ENCODE results near the gene MRPS15. TPM values are rescaled to one million over a fixed set of nuclear protein-coding genes. Genes with fewer than 3 reads are reported as not detected.

MRPS15 gene
- total RNA-seq, 1 experiment from 2014 or later, result 132 TPM

DNA sequence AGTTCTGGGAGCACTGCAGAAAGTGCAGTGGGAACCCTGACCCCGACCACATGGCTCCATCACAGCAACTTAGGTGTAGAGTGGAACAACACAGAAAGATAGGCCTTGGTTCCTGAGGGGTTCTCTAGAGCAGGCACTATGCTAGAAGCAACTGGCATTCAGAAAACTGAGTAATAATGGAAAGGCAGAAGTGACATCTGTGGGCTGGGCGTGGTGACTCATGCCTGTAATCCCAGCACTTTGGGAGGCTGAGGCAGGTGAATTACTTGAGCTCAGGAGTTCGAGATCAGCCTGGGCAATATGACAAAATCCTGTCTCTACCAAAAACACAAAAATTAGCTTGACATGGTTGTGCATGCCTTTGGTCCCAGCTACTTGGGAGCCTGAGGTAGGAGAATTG is 5.3 kb downstream of the MRPS15 start:
- DNase-seq (ENCODE audit: low read depth), result peak; percentile 22

DNA sequence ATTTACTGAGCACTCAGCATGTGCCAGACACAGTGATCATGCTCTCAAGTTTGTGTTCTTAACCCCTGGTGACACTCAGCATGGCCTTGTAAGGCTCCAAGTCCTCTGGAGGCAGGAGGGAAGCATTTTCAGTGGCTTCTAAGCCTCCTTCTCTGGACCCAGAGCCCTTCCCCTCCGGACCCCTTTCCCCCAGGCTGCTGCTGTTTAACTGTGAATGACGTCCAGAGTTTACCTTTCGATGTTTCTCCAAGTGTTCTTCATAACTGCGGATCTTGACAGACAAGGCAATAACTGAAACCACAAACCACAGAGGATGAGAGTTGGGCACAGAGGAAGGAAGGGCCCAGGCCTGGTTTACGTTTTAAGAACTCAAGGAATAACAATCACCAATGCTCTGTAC is 6.5 kb downstream of the MRPS15 start:
- no peak for DNase-seq (ENCODE audit: low read depth)

DNA sequence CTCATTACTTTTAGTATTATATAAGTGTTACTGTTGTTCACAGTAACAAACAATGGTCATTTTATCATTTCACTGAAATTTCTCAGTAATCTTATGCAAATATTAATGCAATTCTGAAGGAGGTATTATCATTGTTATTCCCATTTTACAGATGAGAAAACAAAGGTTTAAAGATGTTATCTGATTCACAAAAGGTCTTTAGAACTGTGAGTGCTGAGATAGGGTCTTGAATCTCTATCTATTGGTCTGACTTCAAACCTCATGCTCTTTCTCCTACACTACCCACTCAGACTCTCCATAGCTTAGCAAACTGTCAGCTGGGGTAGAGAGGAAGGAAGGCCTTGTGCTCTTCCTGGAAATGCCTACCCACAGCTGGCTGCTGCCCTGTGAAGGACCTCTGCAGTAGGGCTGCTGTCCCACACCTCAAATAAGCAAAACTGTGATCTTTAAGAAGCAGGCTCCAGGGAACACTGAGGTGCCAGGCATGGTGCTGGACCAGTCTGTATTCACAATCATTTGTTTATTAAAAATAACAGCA is 7.7 kb downstream of the MRPS15 start:
- DNase-seq (ENCODE audit: low read depth), result no peak

DNA sequence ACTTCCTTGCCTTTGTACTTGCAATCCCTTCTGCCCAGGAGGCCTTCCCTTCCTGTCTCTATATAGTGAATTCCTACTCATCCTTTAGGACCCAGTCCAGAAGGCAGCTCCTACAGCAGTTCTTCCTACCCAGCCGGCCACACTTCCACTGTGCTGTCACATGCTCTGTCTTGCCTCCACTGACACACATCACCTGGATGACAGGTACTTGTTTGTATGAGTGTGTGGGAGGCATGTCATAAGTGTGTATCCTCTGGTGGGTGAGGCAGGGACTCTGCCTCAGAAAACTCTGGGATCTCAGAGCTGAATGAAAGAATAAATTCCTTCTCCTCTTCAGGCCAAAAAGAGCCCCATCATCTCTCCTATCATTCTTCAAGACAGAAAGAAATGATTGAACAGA is 8.8 kb downstream of the MRPS15 start:
- no peak for DNase-seq (ENCODE audit: low read depth)

DNA sequence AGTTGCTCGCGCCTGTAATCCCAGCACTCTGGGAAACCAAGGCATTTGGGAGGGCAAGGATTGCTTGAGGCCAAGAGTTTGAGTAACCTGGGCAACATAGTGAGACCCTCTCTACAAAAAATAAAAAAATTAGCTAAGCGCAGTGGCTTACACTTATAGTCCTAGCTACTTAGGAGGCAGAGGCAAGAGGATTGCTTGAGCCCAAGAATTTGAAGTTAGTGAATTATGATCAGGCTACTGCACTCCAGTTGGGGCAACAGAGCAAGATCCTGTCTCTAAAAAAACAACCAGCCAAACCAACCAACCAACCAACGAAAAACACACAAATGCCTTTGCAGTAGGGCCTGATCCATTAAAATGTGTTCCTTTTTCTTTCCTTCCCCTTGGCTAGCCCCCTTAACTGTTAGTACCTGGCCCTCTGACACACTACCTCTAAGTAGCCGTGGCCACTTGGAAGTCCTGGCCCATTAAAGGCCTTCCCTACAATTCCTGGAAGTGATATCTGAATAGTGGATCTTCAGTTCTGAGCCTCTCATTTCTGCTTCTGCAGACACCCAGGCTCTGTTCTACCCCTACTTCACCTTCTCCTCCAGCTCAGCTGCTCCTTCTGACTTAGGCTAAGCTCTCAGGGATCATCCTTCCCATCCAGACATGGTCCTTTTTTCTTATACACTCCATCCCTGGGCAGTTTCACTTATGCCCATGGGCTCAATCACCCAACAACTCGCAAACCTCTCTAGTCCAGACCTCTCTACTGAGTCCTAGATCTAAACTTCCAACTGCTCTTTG is 10.4 kb downstream of the MRPS15 start:
- DNase-seq (ENCODE audit: low read depth), result no peak

DNA sequence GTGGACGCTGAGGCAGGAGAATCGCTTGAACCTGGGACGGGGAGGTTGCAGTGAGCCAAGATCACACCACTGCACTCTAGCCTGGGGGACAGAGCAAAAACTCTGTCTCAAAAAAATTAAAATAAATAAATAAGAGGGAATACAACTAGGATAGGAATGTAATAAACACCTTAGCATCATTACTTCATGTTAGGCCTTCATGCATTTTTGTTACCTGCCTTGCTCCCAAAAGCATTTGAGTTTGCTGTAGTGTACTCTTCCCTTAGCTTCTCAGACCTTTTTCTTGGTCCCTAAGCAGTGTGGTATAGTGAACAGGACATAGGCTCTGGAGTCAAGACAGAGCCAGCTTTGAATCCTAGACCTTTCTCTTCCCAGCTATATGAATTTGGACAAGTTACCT is 11.1 kb downstream of the MRPS15 start:
- DNase-seq (ENCODE audit: low read depth), result no peak

DNA sequence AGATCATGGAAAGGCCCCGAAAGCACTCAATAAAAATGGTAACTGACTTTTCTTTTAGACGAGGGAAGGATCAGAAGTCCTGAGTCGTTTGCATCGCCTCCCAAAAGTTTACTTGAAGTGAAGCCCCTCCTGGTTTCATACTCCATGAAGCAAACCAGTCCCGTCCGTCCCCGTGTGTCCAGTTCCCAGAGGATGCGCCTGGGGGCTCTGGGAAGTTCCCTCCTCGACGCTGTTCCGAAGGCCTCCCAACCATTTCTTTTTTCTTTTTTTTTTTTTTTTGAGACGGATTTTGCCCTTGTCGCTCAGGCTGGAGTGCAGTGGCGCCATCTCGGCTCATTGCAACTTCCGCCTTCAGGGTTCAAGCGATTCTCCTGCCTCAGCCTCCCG is 13.3 kb downstream of the MRPS15 start:
- DNase-seq (ENCODE audit: low read depth), result no peak

DNA sequence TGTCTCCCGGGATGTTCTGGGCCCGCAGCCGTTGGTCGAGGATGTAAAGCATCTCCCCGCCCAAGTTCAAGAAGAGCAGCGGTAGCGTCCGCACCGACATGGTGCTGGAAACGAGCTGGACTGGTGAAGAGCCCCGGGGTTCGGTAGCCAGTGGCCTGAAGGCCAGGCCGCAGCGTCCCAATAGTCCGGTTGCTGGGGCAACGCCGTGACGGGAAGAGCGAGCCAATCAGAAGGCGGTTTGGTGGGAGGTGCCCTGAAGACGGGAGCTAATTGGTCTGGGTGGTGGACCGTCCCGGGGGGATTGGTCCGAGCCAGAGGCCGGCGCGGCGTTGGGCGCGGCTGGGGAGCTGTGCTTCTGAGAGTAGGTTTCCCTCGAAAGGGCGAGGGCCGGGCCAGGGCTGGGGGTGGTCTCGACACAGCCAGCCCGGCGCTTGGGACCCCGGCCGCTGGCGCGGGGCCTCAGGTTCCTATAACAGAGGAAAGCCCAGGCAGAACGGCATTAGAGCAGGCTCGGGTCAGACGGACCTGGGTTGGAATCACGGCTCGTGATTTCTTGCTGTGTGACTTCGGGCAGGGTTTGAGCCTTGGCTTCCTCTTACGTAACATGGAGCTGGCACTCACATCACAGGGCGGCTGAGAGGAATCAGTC is 13.8 kb downstream of the MRPS15 start, which contains the start of gene OSCP1:
TSS of gene OSCP1 (minus strand) at position 182 of the 649 bp plus-strand sequence. CDS start at position 100, 82 bp downstream.
- peak; percentile 97 for DNase-seq (ENCODE audit: low read depth)

DNA sequence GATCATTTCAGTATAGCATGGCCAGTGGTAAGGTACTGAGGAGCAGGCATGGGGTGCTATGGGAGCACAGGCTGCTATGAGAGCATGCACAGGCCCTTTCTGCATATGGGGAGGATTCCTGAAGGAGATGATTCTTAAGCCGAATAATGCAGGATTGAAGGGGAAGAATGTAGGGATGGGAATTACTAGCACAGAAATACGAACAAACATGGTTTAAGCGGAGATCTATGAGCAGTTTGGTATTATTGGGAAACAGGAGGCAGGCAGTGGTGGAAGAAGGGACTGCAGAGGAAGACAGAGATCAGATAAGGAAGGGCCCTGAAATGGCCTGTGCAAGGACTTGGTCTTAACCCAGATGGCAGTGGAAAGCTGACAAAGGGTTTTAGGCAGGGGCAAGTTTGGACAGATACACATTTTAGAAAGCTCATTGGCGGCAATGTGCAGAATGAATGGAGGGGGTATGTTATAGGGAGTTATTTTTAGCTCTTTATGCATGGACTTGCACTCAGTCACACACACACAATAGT is 15.6 kb downstream of the MRPS15 start:
- no peak for DNase-seq (ENCODE audit: low read depth)

DNA sequence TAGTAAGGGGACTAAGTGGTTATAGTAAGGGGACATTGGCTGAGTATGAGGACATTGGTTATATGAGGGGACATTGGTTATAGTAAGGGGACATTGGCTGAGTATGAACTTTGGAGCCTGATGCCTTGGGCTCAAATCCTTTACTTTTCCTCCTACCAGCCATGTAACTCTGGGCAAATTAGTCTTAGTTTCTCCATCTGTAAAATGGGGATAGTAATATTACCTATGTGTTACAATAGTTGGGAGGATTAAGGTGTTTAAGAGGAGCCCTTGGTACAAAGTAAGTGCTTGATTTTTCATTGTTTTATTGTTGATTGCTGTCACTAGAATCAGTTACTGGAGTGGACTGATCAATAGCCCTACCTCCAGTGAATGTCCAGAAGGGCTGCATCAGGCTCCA is 16.7 kb downstream of the MRPS15 start:
- DNase-seq (ENCODE audit: low read depth), result no peak

DNA sequence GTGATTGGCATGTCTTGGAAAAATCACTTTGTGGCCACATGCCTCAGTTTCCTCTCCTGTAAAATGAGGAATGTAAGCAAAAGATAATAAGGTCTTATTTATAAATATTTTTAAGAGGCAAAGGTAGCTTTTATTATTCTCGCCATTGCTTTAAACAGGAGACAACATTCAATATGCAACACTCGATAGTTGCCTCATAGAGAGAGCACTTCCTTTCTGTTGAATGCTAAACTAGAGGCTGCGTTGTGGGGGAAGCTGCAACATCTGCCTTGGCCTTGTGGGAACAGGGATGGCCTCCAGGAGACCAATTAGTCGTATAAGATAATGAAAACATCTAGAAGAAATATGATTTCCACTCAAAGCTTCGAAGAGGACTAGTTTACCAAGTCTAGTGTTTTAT is 17.4 kb downstream of the MRPS15 start:
- no peak for DNase-seq (ENCODE audit: low read depth)

DNA sequence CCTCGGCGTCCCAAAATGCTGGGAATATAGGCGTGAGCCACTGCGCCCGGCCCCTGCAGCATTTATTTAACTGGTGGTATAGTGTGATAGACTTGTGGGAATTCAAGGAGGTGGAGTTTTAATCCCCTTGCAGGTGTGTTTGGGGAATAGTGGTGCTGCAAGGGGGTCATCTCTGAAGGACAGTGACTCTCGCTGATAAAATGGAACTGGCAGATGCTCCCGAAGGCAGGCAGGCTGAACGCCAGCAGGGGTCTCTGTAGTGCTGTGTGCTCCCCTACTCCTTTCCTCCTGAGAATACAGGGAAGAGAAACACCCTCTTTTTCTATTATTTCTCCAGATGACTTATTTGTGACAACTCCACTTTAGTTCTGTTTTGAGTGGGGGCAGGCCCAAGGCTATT is 17.9 kb downstream of the MRPS15 start:
- DNase-seq (ENCODE audit: low read depth), result no peak

DNA sequence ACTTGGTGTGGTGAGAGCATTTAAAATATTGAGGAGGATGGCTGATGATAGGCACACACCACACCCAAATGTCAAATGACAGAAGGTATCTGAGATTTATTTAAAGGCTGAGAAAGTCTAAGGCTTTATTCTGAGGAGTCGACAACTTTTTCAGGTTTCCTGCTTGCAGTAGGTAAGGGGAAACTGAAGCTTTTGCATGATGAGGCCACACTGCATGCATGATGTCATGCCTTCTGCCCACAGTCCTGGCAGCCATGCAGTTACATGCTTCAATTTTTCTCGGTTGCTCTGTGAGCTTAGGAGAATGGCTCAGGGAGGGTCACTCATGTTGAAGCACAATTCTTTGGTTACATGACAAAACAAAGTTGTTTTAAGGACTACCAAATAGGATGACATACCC is 20.9 kb downstream of the MRPS15 start:
- DNase-seq (ENCODE audit: low read depth), result no peak

DNA sequence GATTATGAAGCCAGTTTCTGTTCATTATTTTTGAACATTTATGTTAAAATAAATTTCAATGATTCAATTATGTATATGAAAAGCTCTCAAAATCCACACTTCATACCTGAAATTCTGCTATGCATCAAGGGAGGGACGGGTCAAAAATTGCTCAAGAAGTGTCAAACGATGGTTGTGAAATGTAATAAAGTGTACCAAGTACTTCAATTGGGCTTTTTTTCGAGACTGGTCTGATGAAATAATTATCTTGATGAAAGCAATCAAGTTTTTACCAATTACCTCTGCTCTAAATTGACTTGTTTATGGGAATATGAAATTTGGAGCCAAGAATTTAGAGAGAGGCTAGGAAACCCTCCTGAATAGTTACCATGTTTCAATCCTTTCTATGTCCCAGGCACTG is 21.8 kb downstream of the MRPS15 start:
- DNase-seq (ENCODE audit: low read depth), result no peak

DNA sequence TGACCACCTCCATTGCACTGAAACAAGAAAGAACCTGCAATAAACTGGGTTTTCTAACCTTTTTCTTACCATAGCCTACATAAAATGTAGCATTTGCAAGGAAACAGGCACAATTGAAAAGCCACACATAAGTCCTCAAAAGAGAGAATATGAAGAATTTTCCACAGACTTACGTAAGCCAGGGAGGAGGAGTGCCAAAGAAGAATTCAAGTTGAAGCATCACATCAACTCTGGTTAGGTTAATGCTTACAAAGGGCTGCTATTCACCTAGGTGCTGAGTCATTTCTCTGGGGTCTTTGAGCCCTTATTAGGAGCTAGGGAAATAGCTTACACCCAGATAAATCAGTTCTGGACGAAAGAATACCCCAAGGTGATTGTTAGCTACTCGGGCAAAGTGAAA is 23.5 kb downstream of the MRPS15 start:
- no peak for DNase-seq (ENCODE audit: low read depth)

DNA sequence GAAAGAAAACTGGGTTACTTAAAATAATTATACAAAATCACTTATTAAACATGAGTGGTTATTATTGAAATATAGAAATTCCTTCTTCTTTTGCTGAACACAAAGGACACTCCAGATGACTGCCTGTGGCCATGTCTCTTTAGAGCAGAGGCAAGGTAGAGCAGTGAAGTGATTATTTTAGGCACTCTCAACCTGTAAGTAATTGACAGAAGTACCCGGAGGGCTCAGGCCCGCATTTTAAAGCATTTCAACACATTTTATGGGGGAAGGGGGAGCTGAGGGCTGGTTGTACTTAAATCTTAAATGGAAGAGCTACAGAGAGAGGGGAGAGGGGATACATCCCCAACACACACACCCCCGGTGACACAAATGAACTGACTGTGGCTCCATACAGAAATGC is 24.1 kb downstream of the MRPS15 start:
- no peak for DNase-seq (ENCODE audit: low read depth)

DNA sequence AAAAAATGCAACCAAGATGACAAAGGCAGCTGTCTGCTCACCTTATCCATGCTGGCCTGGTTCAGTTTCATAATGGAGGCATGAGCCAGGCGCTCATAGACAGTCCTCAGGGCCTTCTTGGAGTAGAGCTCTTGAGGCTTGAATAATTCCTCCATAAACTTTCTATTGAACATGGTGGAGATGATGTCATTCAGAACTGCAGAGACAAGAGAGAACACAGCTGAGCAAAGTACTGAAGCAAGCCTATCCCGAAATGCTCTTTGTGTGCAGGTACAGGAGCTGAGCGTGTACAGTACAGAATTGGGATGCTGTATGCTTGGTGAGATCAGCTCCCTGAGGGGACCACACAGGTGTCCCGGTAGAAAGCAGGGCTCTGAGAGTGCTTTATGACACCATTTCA is 25.5 kb downstream of the MRPS15 start:
- no peak for DNase-seq (ENCODE audit: low read depth)

DNA sequence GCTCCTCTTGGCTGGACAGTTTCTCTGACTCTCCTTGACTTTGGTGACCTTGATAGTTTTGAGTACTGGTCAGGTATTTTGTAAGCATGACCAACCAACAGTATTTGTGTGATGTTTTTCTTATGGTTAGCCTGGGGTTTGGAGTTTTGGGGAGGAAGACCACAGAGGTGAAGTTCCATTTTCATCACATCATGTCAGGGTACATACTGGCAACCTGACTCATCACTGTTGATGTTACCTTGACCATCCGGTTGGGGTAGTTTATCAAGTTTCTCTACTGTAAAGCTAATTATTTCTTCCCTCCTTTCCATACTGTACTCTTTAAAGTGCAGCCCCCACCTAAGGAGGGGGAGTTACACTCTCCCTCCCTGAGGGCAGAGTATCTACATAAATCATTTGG is 27.4 kb downstream of the MRPS15 start:
- DNase-seq (ENCODE audit: low read depth), result peak; percentile 79

DNA sequence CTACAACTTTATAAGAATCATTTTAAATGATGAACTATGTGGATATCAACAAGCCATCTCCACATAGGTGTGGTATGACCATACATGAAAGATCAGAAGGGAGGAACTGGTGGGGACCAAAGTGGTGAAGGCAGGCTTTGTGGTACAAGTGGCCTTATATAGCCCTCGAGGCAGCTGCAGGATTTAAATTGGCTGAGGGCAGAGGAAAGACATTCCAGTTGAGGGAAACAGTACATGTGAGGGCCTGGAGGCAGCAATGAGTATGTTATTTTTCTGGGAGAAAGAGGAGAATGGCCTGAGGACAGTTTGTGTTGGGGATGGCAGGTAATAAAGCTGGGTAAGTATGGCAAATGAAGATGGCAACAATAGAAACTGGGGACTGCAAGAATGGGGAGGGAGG is 31.1 kb downstream of the MRPS15 start:
- DNase-seq (ENCODE audit: low read depth), result no peak

DNA sequence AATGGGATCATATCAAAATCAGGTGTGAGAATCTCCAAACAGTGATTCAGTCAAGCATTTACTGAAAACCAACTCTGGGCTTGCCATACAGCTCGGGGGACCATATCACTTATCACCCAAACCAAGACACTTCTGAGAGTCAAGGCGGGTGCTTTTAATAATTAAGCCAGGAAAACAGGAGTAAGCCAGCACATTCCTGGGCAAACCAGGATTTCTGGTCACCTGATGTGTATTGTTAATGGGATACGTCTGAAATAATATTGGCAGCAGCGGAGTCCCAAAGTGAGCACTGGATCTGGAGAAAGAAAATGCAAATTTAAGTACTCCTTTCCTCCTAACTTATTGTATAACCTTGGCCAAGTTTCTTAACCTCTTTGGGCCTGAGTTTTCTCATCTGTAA is 31.6 kb downstream of the MRPS15 start:
- no peak for DNase-seq (ENCODE audit: low read depth)

DNA sequence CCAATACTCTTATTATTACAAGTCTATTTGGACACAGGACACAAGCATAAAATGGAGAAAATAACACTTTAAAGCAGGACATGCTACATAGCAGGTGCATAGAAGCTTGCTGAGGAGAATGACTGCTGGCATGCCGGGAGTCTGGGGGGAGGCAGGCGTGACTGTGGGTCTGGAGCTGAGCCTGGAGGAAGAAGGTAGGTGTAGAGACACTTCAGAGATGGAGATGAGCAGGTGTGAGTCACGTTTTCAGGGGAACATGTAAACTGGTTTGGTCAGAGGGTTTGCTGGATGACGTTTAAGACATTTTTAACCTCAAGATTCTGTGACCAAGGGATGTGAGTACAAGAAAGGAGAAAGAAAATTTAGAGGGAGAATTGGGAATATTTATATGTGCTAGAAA is 38.4 kb downstream of the MRPS15 start:
- peak; percentile 13 for DNase-seq (ENCODE audit: low read depth)

DNA sequence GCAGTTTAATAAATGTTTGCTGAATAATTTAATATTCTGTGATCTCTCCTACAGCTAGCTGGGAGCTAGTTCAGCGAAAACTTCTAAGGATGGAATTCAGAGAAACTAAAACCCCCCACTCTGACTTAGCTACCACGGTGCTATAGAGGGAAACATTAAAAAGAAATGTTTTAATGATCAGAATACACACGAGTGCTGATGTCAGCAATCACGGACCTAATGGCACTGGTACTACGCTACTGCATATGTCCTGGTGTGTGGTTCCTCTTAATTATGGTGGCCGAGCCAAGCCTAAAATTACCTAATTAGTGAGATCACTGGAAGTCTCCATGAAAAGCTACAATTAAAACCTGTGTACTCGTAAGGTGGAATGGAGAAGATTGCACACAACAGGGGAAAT is 42.5 kb downstream of the MRPS15 start:
- DNase-seq (ENCODE audit: low read depth), result no peak

DNA sequence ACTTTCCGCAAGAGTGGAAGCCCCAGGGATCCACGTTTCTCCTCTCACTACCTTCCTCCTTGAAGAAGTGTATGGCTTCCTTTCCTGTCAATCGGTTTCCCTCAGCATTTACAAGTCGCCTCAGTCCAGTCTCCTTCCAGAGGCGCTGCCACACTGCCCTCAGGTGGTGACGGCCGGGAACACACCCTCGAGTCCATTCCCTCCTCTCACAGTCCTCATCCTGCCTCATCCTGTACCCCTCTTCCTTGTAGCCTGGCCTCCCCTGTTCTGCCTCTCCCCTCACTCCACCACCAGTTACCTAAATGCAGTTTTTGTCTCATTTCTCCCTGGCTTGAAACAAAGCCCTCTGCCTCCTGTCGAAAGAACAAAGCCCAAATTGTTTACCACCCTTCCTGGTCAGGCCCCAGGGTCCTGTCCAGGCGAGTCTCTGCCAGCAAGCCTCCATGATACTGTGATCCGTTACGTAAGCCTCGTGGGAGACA is 43.3 kb downstream of the MRPS15 start:
- DNase-seq (ENCODE audit: low read depth), result peak; percentile 82

Data from M059J (cell line).